Measurements from ENCODE around the gene HOXB5. TPM values are rescaled to one million over a fixed set of nuclear protein-coding genes. Genes with fewer than 3 reads are reported as not detected.

The HOXB5 gene
- total and polyA plus RNA-seq, 2 of the 4 experiments (the other 2 are of a cell fraction), result 0.54 to 18.0 TPM

DNA sequence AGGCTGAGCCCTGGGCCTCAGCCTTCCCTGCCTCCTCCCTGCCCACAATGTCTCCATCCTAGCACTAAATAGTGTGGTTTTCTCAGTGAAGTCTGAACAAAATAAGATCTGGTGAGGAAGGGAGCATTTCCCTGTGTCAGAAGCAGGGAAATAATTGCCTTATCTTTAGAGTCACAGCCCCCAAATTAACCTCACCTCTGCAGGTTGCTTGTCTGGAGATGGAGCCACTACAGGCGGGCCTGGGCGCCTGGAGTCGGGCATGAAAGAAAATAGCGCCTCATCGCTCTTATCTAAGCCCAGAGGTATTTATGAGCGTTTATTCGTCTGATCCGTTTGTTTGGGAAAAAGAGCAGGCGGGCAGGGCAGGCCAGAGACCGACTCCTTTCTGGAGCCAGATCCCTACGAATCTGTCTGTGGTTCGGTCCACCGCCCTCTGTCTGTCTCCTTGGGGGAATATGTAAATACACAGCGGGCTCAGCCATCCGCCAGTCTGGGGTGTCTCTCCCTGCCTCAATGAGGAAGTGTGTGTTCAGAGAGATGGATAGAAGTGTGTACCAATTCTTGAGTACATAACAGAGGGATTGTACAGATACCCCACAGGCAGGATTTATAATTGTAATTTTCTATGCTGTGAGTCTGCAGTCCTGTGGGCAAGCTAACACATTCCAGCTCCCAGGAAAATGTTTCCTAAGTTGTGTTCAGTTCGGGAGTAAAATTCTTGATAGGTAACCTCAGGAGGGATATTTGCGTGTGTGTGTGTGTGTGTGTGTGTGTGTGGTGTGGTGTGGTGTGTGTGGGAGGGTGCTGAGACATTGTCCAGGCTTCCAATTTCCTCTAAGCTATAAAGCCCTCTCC, 6.9 kb upstream of the HOXB5 start:
- Histone ChIP-seq H3K56ac (ENCODE audit: extremely low read depth, insufficient read depth, low read length) (no peak overlapping the region), H3K9me1 (ENCODE audit: insufficient read depth, low read length) (0 out of 2 replicates have a peak, but pooled peaks cover 3% of the 10 kb centered on the region), H3K9ac (ENCODE audit: low read depth, low read length) (no peak overlapping the region), H3K79me1 (ENCODE audit: low read depth in 1 of 2, low read length in 2 of 2) (peaks cover 24 to 42% of the 10 kb centered on the region in 2 experiments; a peak in 3 of 4 replicates), H3K14ac (replicated peaks; ENCODE audit: low read depth, low read length) (no peak overlapping the region), H2AFZ (replicated peaks; ENCODE audit: low read length, poor library complexity) (no peak overlapping the region), H2BK120ac (ENCODE audit: low read depth, low read length) (no peak overlapping the region), H2AK9ac (replicated peaks; ENCODE audit: low read depth, low read length, poor library complexity) (no peak overlapping the region), H3K4ac (ENCODE audit: low read depth, low read length) (no peak overlapping the region; the same call in 1 of the 2 replicates), H2AK5ac (ENCODE audit: low read depth, low read length) (no peak overlapping the region), H3K4me3 (ENCODE audit: insufficient read depth, low read depth, low read length) (no peak overlapping the region), H2BK20ac (ENCODE audit: low read depth, low read length) (no peak overlapping the region), H3K36me3 (ENCODE audit: control insufficient read depth, insufficient read depth, low read length) (peaks cover 6% of the 10 kb centered on the region; the same call in 1 of the 2 replicates), H3K4me2 (ENCODE audit: low read depth, low read length) (no peak overlapping the region), H3K23ac (ENCODE audit: low read depth, low read length) (peak overlapping the region; percentile 74; the same call in 1 of the 2 replicates), H4K20me1 (ENCODE audit: insufficient read depth, low read length) (peaks cover 15% of the 10 kb centered on the region), H3K4me1 (ENCODE audit: control insufficient read depth, insufficient read depth, low read length) (peaks cover 5% of the 10 kb centered on the region), H4K91ac (ENCODE audit: insufficient read depth, low read depth, low read length) (no peak overlapping the region), H4K8ac (ENCODE audit: low read depth in 2 of 2, low read length in 2 of 2) (no peak overlapping the region; a peak in 1 of 4 replicates), H2BK15ac (ENCODE audit: low read depth, low read length) (peak overlapping the region; percentile 35; the same call in 1 of the 3 replicates), H3K27ac (ENCODE audit: insufficient read depth, low read length) (no peak overlapping the region), H3K27me3 (ENCODE audit: control insufficient read depth, insufficient read depth, low read length) (no peaks in the 10 kb centered on the region), H2BK5ac (ENCODE audit: low read depth, low read length, poor library complexity, severe bottlenecking) (no peak overlapping the region), H3K18ac (ENCODE audit: low read depth, low read length) (no peak overlapping the region), H4K5ac (ENCODE audit: low read depth, low read length) (no peak overlapping the region), H3K9me3 (ENCODE audit: control insufficient read depth, insufficient read depth, low read length) (no peaks in the 10 kb centered on the region)
- in situ Hi-C loops (cut with MboI; ENCODE audit: low sequenced_read_pairs), result no loop called here
- TF ChIP-seq FOS (IDR thresholded peaks at IDR 0.05; ENCODE audit: low read depth, low read length) (no peak), RCOR1 (IDR thresholded peaks at IDR 0.05; ENCODE audit: insufficient replicate concordance, low read length) (no peak), RFX5 (IDR thresholded peaks at IDR 0.05; ENCODE audit: low read depth, low read length) (no peak)
- TF ChIP-seq, protein P1, sequence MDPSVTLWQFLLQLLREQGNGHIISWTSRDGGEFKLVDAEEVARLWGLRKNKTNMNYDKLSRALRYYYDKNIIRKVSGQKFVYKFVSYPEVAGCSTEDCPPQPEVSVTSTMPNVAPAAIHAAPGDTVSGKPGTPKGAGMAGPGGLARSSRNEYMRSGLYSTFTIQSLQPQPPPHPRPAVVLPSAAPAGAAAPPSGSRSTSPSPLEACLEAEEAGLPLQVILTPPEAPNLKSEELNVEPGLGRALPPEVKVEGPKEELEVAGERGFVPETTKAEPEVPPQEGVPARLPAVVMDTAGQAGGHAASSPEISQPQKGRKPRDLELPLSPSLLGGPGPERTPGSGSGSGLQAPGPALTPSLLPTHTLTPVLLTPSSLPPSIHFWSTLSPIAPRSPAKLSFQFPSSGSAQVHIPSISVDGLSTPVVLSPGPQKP (IDR thresholded peaks at IDR 0.05; ENCODE audit: borderline replicate concordance, low read depth, low read length), result no peak
- WGBS, 2 experiments (ENCODE audit: extremely low coverage in 2 of 2, insufficient read length in 1 of 2), result 75% methylated on average over 11 of the region's 17 CpGs; no CpG with 5 or more reads in 1 of the 2 experiments
- ChIA-PET CTCF (interaction anchor here (0.6 kb wide), 1 partner anchor 272 kb away, joined by 3 read pairs; no protein-coding TSS in a partner anchor), POLR2A (ENCODE audit: unreplicated experiment) (interaction anchor here (0.5 kb wide), 1 partner anchor 10 kb away, joined by 5 read pairs; no protein-coding TSS in a partner anchor)
- ATAC-seq (ENCODE audit: low read depth) (no peak), DNase-seq (peak; percentile 24)
- intact Hi-C loops (cut with micrococcal nuclease), result no loop called here
- BruUV-seq (replicated peaks), result no TSS peak
- dilution Hi-C loops (cut with HindIII; ENCODE audit: low sequenced_read_pairs, unreplicated experiment), result no loop called here
